SK-N-SH (cell line): ENCODE results near the gene ADCY9.
"Not testable (repeated sequence)": the region's sequence is repeated elsewhere in the genome, so short reads cannot be mapped to it uniquely, and the experiment has no call there.

ENCODE experiments used
- CHD2 ChIP-seq: fragments of 150-350 bp; IDR thresholded peaks from 2 replicates; pipeline ENCODE4 v1.6.1; 2018; ENCODE audit warnings: low read length; ENCODE audit not compliant: partially characterized antibody
- CTCF ChIP-seq: fragments of 200-600 bp; sonication (generic); IDR thresholded peaks from 2 replicates; pipeline ENCODE4 v1.6.1; 2017; ENCODE audit warnings: antibody characterized with exemption, mild to moderate bottlenecking, moderate library complexity
- MAX ChIP-seq: IDR thresholded peaks from 2 replicates; pipeline ENCODE4 v1.4.0; 2012; ENCODE audit warnings: low read depth
- TF ChIP-seq, protein P1 (sequence below): IDR thresholded peaks from 2 replicates; pipeline ENCODE4 v1.6.1; 2012; ENCODE audit warnings: mild to moderate bottlenecking, low read depth, low read length, moderate library complexity

- TF ChIP-seq, protein P1, sequence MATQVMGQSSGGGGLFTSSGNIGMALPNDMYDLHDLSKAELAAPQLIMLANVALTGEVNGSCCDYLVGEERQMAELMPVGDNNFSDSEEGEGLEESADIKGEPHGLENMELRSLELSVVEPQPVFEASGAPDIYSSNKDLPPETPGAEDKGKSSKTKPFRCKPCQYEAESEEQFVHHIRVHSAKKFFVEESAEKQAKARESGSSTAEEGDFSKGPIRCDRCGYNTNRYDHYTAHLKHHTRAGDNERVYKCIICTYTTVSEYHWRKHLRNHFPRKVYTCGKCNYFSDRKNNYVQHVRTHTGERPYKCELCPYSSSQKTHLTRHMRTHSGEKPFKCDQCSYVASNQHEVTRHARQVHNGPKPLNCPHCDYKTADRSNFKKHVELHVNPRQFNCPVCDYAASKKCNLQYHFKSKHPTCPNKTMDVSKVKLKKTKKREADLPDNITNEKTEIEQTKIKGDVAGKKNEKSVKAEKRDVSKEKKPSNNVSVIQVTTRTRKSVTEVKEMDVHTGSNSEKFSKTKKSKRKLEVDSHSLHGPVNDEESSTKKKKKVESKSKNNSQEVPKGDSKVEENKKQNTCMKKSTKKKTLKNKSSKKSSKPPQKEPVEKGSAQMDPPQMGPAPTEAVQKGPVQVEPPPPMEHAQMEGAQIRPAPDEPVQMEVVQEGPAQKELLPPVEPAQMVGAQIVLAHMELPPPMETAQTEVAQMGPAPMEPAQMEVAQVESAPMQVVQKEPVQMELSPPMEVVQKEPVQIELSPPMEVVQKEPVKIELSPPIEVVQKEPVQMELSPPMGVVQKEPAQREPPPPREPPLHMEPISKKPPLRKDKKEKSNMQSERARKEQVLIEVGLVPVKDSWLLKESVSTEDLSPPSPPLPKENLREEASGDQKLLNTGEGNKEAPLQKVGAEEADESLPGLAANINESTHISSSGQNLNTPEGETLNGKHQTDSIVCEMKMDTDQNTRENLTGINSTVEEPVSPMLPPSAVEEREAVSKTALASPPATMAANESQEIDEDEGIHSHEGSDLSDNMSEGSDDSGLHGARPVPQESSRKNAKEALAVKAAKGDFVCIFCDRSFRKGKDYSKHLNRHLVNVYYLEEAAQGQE: not testable (repeated sequence)
- not testable (repeated sequence) for TF ChIP-seq CTCF, MAX, CHD2
Observed at GRCh38 chr16:3959926-3960590, 156.2 kb downstream of the ADCY9 start.
